Lower leg skin (tissue), 3 donors: ENCODE measurements around the gene DUSP22.

Source experiments
- CTCF ChIP-seq, 3 donors: fragments of 450-650 bp; IDR thresholded peaks; one replicate each; pipeline ENCODE4 v1.5.1; 2016; ENCODE audit warnings: antibody characterized with exemption in 3 of 3, mild to moderate bottlenecking in 3 of 3, moderate library complexity in 2 of 3
- POLR2A ChIP-seq, 2 donors: fragments of 450-650 bp; IDR thresholded peaks; one replicate each; pipeline ENCODE4 v1.6.1; 2016 to 2017; ENCODE audit warnings: antibody characterized with exemption in 2 of 2, mild to moderate bottlenecking in 1 of 2, moderate library complexity in 1 of 2

GRCh38 chr6:382883-383810 lies 90.9 kb downstream of the DUSP22 start:
- TF ChIP-seq POLR2A (IDR thresholded peaks at IDR 0.05) (no peak), CTCF (IDR thresholded peaks at IDR 0.05) (no peak)
